Measurements from ENCODE around the gene SLC15A4. TPM values are rescaled to one million over a fixed set of nuclear protein-coding genes. Genes with fewer than 3 reads are reported as not detected.

SLC15A4 gene
- 26.5 TPM for total RNA-seq
- long read RNA-seq, partial matches to known transcripts: 3 of 6 reads
- long read RNA-seq, other reads (novel, unspliced or antisense): 1 of 6 reads

- DNase-seq (ENCODE audit: low spot score): peak; percentile 99
Measured at GRCh38 chr12:128823916-128824839, at the start of gene SLC15A4. Gene SLC15A4 (minus strand): TSS chr12:128823958. CDS start chr12:128823943, 15 bp downstream.

- DNase-seq (ENCODE audit: low spot score): peak; percentile 24
Measured at GRCh38 chr12:128872303-128872702, 48.5 kb upstream of the SLC15A4 start.

GRCh38 chr12:128871516-128871892 lies 47.7 kb upstream of the SLC15A4 start:
- no peak for DNase-seq (ENCODE audit: low spot score)

- DNase-seq (ENCODE audit: low spot score): no peak
Measured at GRCh38 chr12:128867466-128867865, 43.7 kb upstream of the SLC15A4 start.

- DNase-seq (ENCODE audit: low spot score): no peak
Measured at GRCh38 chr12:128864516-128865186, 40.9 kb upstream of the SLC15A4 start.

- no peak for DNase-seq (ENCODE audit: low spot score)
Measured at GRCh38 chr12:128863957-128864356, 40.2 kb upstream of the SLC15A4 start.

GRCh38 chr12:128861226-128862016 lies 37.7 kb upstream of the SLC15A4 start:
- DNase-seq (ENCODE audit: low spot score): peak; percentile 60

GRCh38 chr12:128859311-128859710 lies 35.6 kb upstream of the SLC15A4 start:
- peak; percentile 57 for DNase-seq (ENCODE audit: low spot score)

- peak; percentile 51 for DNase-seq (ENCODE audit: low spot score)
Measured at GRCh38 chr12:128857133-128857763, 33.5 kb upstream of the SLC15A4 start.

- peak; percentile 11 for DNase-seq (ENCODE audit: low spot score)
Measured at GRCh38 chr12:128856791-128857078, 33.0 kb upstream of the SLC15A4 start.

- DNase-seq (ENCODE audit: low spot score): peak; percentile 9
Measured at GRCh38 chr12:128856035-128856790, 32.5 kb upstream of the SLC15A4 start.

GRCh38 chr12:128853600-128854197 lies 29.9 kb upstream of the SLC15A4 start:
- peak; percentile 88 for DNase-seq (ENCODE audit: low spot score)

GRCh38 chr12:128852885-128853599 lies 29.3 kb upstream of the SLC15A4 start, which contains the start of gene GLT1D1:
Gene GLT1D1 (plus strand): TSS chr12:128853478. CDS start chr12:128853582, 104 bp downstream.
- DNase-seq (ENCODE audit: low spot score): peak; percentile 89

GRCh38 chr12:128852026-128852698 lies 28.4 kb upstream of the SLC15A4 start:
- DNase-seq (ENCODE audit: low spot score): peak; percentile 59

GRCh38 chr12:128851429-128851828 lies 27.7 kb upstream of the SLC15A4 start:
- peak; percentile 22 for DNase-seq (ENCODE audit: low spot score)

GRCh38 chr12:128850400-128850799 lies 26.6 kb upstream of the SLC15A4 start:
- no peak for DNase-seq (ENCODE audit: low spot score)

GRCh38 chr12:128849806-128850205 lies 26.0 kb upstream of the SLC15A4 start:
- DNase-seq (ENCODE audit: low spot score): peak; percentile 1

GRCh38 chr12:128848371-128848770 lies 24.6 kb upstream of the SLC15A4 start:
- peak; percentile 71 for DNase-seq (ENCODE audit: low spot score)

All from mesenteric fat pad (tissue), 1 donor.